ENCODE data around the gene SLC10A4. TPM values are rescaled to one million over a fixed set of nuclear protein-coding genes. Genes with fewer than 3 reads are reported as not detected.
A peak's percentile ranks its signal among the peaks of the same experiment; 100 is the strongest.
"Not testable (repeated sequence)": the region's sequence is repeated elsewhere in the genome, so short reads cannot be mapped to it uniquely, and the experiment has no call there.

SLC10A4 gene
- 1.6 TPM for total RNA-seq
- long read RNA-seq, transcript SLC10A4-201 (3 exons, 1,790 nt) = major isoform, 6 of 7 reads
- long read RNA-seq, partial matches to known transcripts = 1 of 7 reads
- long read RNA-seq, other reads (novel, unspliced or antisense) = 0 of 7 reads

GRCh38 chr4:48483006-48483776, at the start of gene SLC10A4:
TSS of gene SLC10A4 (plus strand) at chr4:48483343. CDS start at chr4:48483562, 219 bp downstream.
- no peaks in the 10 kb centered on the region for H3K36me3 ChIP-seq
- peak; percentile 47 for DNase-seq
- peak within 1 kb of the TSS; percentile 45 for H3K4me3 ChIP-seq
- intact Hi-C loops (cut with DNase I) = no loop called here
- peaks cover 58% of the 10 kb centered on the region for H3K27me3 ChIP-seq (ENCODE audit: low read depth)
- no peaks in the 10 kb centered on the region for H3K9me3 ChIP-seq
- H3K4me1 ChIP-seq = peaks cover 3% of the 10 kb centered on the region
- ATAC-seq = peak; percentile 45 to 63
- H3K27ac ChIP-seq = no peak within 1 kb of the TSS
- TF ChIP-seq, protein P1, sequence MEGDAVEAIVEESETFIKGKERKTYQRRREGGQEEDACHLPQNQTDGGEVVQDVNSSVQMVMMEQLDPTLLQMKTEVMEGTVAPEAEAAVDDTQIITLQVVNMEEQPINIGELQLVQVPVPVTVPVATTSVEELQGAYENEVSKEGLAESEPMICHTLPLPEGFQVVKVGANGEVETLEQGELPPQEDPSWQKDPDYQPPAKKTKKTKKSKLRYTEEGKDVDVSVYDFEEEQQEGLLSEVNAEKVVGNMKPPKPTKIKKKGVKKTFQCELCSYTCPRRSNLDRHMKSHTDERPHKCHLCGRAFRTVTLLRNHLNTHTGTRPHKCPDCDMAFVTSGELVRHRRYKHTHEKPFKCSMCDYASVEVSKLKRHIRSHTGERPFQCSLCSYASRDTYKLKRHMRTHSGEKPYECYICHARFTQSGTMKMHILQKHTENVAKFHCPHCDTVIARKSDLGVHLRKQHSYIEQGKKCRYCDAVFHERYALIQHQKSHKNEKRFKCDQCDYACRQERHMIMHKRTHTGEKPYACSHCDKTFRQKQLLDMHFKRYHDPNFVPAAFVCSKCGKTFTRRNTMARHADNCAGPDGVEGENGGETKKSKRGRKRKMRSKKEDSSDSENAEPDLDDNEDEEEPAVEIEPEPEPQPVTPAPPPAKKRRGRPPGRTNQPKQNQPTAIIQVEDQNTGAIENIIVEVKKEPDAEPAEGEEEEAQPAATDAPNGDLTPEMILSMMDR (IDR thresholded peaks at IDR 0.05) = no peak

DNA sequence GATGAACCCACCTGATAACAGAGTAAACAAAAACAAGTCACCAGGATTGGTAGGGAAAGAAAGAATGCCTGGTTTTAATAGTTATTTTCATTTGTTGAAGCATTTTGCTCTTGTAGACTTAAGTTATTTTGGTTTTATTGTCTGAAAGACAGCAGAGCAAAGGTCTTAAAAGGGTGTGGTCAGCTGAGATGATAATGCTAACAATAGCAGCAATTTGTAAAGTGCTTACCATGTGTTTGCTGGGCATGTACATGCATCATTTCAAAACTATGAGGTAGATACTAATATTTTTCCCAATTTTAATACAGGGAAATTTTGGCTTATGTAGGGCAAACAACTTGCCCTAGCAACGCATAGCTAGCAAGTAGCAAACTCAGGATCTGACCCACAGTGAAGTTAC, 46.8 kb upstream of the SLC10A4 start:
- Histone ChIP-seq H3K36me3 (no peaks in the 10 kb centered on the region), H3K27me3 (ENCODE audit: low read depth) (no peaks in the 10 kb centered on the region), H3K27ac (no peak overlapping the region), H3K4me3 (no peak overlapping the region), H3K9me3 (no peaks in the 10 kb centered on the region), H3K4me1 (no peaks in the 10 kb centered on the region)
- TF ChIP-seq, protein P1 (IDR thresholded peaks at IDR 0.05) = no peak
- DNase-seq (no peak), ATAC-seq (no peak)
- intact Hi-C loops (cut with DNase I) = no loop called here

- ATAC-seq (no peak), DNase-seq (no peak)
- Histone ChIP-seq H3K36me3 (no peaks in the 10 kb centered on the region), H3K27ac (no peak overlapping the region), H3K4me1 (no peaks in the 10 kb centered on the region), H3K4me3 (no peak overlapping the region), H3K27me3 (ENCODE audit: low read depth) (no peaks in the 10 kb centered on the region), H3K9me3 (no peaks in the 10 kb centered on the region)
- intact Hi-C loops (cut with DNase I) = no loop called here
- TF ChIP-seq, protein P1 (IDR thresholded peaks at IDR 0.05) = no peak
Measured at GRCh38 chr4:48439988-48440387, 43.2 kb upstream of the SLC10A4 start.

DNA sequence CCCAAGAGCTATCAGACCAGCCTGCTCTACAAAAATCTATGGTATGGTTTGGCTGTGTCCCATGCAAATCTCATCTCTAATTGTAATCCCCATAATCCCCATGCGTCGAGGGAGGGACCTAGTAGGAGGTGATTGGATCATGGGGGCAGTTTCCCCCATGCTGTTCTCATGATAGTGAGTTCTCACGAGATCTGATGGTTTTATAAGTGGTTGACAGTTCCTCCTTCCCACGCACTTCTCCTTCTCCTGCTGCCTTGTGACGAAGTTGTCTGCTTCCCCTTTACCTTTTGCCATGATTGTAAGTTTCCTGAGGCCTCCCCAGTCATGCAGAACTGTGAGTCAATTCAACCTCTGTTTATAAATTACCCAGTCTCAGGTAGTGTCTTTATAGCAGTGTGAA, 42.2 kb upstream of the SLC10A4 start:
- H3K9me3 ChIP-seq; DNase-seq; H3K27ac ChIP-seq; H3K27me3 ChIP-seq (ENCODE audit: low read depth); H3K36me3 ChIP-seq; H3K4me3 ChIP-seq; H3K4me1 ChIP-seq; intact Hi-C loops (cut with DNase I); ATAC-seq: not testable (repeated sequence)

GRCh38 chr4:48445704-48446103, 37.4 kb upstream of the SLC10A4 start:
- Histone ChIP-seq H3K9me3 (no peaks in the 10 kb centered on the region), H3K36me3 (no peaks in the 10 kb centered on the region), H3K27me3 (ENCODE audit: low read depth) (no peaks in the 10 kb centered on the region), H3K4me1 (no peaks in the 10 kb centered on the region), H3K27ac (no peak overlapping the region), H3K4me3 (no peak overlapping the region)
- DNase-seq (no peak), ATAC-seq (no peak)
- TF ChIP-seq, protein P1 (IDR thresholded peaks at IDR 0.05) = peak; percentile 57
- intact Hi-C loops (cut with DNase I) = no loop called here

DNA sequence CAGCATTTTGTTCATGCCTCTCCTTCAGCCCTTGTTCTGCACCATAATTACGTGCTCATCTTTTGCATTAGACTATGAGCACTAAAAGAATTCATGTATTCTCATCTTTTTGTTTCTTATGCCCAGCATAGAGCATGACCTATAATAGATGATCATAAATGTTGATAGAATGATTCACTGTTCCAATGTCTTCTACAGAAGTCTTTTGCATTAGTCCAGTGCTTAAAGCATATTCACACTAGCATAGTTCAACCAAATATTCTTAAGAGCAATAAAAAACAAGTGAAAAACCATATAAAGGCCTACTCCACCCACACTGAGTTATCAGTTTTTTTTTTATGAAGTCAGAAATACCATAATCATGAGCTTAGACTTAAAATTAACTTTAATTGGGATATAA, 36.5 kb upstream of the SLC10A4 start:
- TF ChIP-seq, protein P1 (IDR thresholded peaks at IDR 0.05) = no peak
- Histone ChIP-seq H3K4me1 (no peaks in the 10 kb centered on the region), H3K4me3 (no peak overlapping the region), H3K27me3 (ENCODE audit: low read depth) (no peaks in the 10 kb centered on the region), H3K36me3 (no peaks in the 10 kb centered on the region), H3K27ac (no peak overlapping the region), H3K9me3 (no peaks in the 10 kb centered on the region)
- no peak for ATAC-seq
- DNase-seq = no peak
- intact Hi-C loops (cut with DNase I) = no loop called here
